K562 (cell line): ENCODE results near the gene SERPINB5. TPM values are rescaled to one million over a fixed set of nuclear protein-coding genes. Genes with fewer than 3 reads are reported as not detected.
A peak's percentile ranks its signal among the peaks of the same experiment; 100 is the strongest.

ENCODE experiments used
- ATAC-seq: fragments of 200-7000 bp; cut with Tn5 transposase; 3 replicates; pipeline ENCODE4 v1.9.1; 2020; ENCODE audit warnings: moderate library complexity
- BruUV-seq: library from RNA; stranded (reverse); fragments of 400-500 nt; replicated peaks from 2 replicates; lab custom pipeline; 2021; lab: Mats Ljungman, UMichigan
- CTCF ChIA-PET: fragments of 300-600 bp; formaldehyde crosslinking; extraction: SDS; loops from one replicate; lab custom pipeline; 2021; ENCODE audit warnings: low intra/inter-chr PET ratio; lab: Yijun Ruan, JAX
- POLR2A ChIA-PET: fragments of 300-600, 350-650 bp; sonication (Branson Sonifier 250); formaldehyde crosslinking; extraction: SDS; loops from one replicate; lab custom pipeline; 2021; ENCODE audit warnings: antibody characterized with exemption, inconsistent platforms; lab: Yijun Ruan, JAX
- DNase-seq, 4 experiments: peaks; one replicate each; pipeline versions ENCODE4 v3.0.0 to v3.0.0-alpha.2; 2011 to 2018; ENCODE audit warnings: low spot score in 3 of 4, mixed read lengths in 3 of 4; ENCODE audit errors: extremely low read depth in 1 of 4
- FAIRE-seq: peaks from 2 replicates; lab custom pipeline; 2011; peaks lifted over from hg19 to GRCh38; lab: Jason Lieb, UNC
- H2AFZ ChIP-seq: 2 replicates; pipeline ENCODE4 v1.6.0; 2011; ENCODE audit warnings: low read depth, low read length, control low read depth, inconsistent platforms
- H3K27ac ChIP-seq: fragments of 200-600 bp; 3 replicates; pipeline ENCODE4 v1.8.0; 2011; ENCODE audit warnings: low read depth, mild to moderate bottlenecking, control low read depth, inconsistent platforms, low read length, moderate library complexity, mixed read lengths; ENCODE audit errors: extremely low read depth
- H3K27me3 ChIP-seq, 2 experiments: fragments of 300-600 bp in 1 of 2; 2 replicates in 1 of 2; 3 replicates in 1 of 2; pipeline versions ENCODE4 v1.6.0 to v1.8.0; 2011; ENCODE audit warnings: inconsistent platforms in 2 of 2, low read length in 2 of 2, mild to moderate bottlenecking in 1 of 2, mixed read lengths in 1 of 2, moderate library complexity in 1 of 2; ENCODE audit not compliant: control insufficient read depth in 2 of 2, insufficient read depth in 2 of 2
- H3K36me3 ChIP-seq: fragments of 300-600 bp; 3 replicates; pipeline ENCODE4 v1.8.0; 2011; ENCODE audit warnings: mild to moderate bottlenecking, low read length, inconsistent platforms; ENCODE audit not compliant: control insufficient read depth, insufficient read depth
- H3K4me1 ChIP-seq, 2 experiments: fragments of 200-600 bp in 1 of 2; replicated peaks in 1 of 2; 2 replicates in 1 of 2; 3 replicates in 1 of 2; pipeline versions ENCODE4 v1.5.1 to v1.8.0; 2011; ENCODE audit warnings: inconsistent platforms in 2 of 2, low read length in 2 of 2, mild to moderate bottlenecking in 1 of 2, mixed read lengths in 1 of 2, moderate library complexity in 1 of 2; ENCODE audit not compliant: control insufficient read depth in 2 of 2, insufficient read depth in 2 of 2
- H3K4me2 ChIP-seq: 2 replicates; pipeline ENCODE4 v1.6.1; 2011; ENCODE audit warnings: low read length, control low read depth, inconsistent platforms, mixed read lengths; ENCODE audit not compliant: insufficient read depth
- H3K4me3 ChIP-seq: fragments of 200-600 bp; sonication (generic), shearing (Covaris generic); 2 replicates; pipeline ENCODE4 v1.5.1; 2016; ENCODE audit warnings: control low read depth, inconsistent platforms
- H3K79me2 ChIP-seq: fragments of 200-600 bp; 3 replicates; pipeline ENCODE4 v1.8.0; 2011; ENCODE audit warnings: low read length, inconsistent platforms; ENCODE audit not compliant: control insufficient read depth, insufficient read depth
- H3K9ac ChIP-seq, 2 experiments: 2 replicates each; pipeline versions ENCODE4 v1.6.0 to v1.6.1; 2011; ENCODE audit warnings: low read depth in 2 of 2, low read length in 2 of 2, control low read depth in 1 of 2, inconsistent platforms in 1 of 2, mild to moderate bottlenecking in 1 of 2, mixed read lengths in 1 of 2; ENCODE audit not compliant: insufficient read depth in 1 of 2
- H3K9me1 ChIP-seq: one replicate; pipeline ENCODE4 v1.6.0; 2011; ENCODE audit warnings: inconsistent platforms, mild to moderate bottlenecking, low read length, moderate library complexity; ENCODE audit not compliant: control insufficient read depth, insufficient read depth
- H3K9me3 ChIP-seq: replicated peaks from 2 replicates; pipeline ENCODE4 v1.5.1; 2011; ENCODE audit warnings: low read depth, low read length, inconsistent platforms; ENCODE audit not compliant: control insufficient read depth, insufficient read depth
- H4K20me1 ChIP-seq: replicated peaks from 2 replicates; pipeline ENCODE4 v1.6.1; 2011; ENCODE audit warnings: low read length, inconsistent platforms, mixed read lengths; ENCODE audit not compliant: control insufficient read depth, insufficient read depth
- CBX3 ChIP-seq, 2 experiments: IDR thresholded peaks; 1 replicate in 1 of 2; 2 replicates in 1 of 2; pipeline ENCODE4 v1.6.1; 2012; ENCODE audit warnings: inconsistent platforms in 2 of 2, low read length in 2 of 2, borderline replicate concordance in 1 of 2, control low read depth in 1 of 2
- CREM ChIP-seq: IDR thresholded peaks from 2 replicates; pipeline ENCODE4 v1.6.1; 2014; ENCODE audit warnings: antibody characterized with exemption, low read depth
- ELF1 ChIP-seq: fragments of 200-800 bp; sonication (Bioruptor generic); IDR thresholded peaks from 2 replicates; pipeline ENCODE4 v1.6.1; 2016; ENCODE audit warnings: missing genetic modification characterization, missing compliant biosample characterization
- MAFK ChIP-seq: IDR thresholded peaks from 2 replicates; pipeline ENCODE4 v1.6.1; 2011; ENCODE audit warnings: low read length, improper control_type of control experiment
- POLR2AphosphoS5 ChIP-seq: IDR thresholded peaks from 2 replicates; pipeline ENCODE4 v1.6.1; 2011; ENCODE audit warnings: mild to moderate bottlenecking, low read depth, low read length, moderate library complexity; ENCODE audit not compliant: control insufficient read depth, insufficient read depth
- SP2 ChIP-seq: IDR thresholded peaks from 2 replicates; pipeline ENCODE4 v1.6.1; 2011; ENCODE audit warnings: mild to moderate bottlenecking, low read depth, low read length, moderate library complexity; ENCODE audit not compliant: poor library complexity, severe bottlenecking; ENCODE audit errors: extremely low read depth
- ZNF121 ChIP-seq: sonication (generic); formaldehyde crosslinking; conservative IDR thresholded peaks from 2 replicates; pipeline ENCODE4 v1.8.0; 2022; ENCODE audit warnings: missing genetic modification reagents
- WGBS: fragments of 100-300 bp; shearing (Covaris generic); methylation state at CpG from one replicate; pipeline ENCODE4 v1.1.6; 2016; ENCODE audit warnings: low coverage, mixed read lengths; ENCODE audit not compliant: insufficient coverage; ENCODE audit errors: missing lambda C conversion rate; 5-methylcytosine and 5-hydroxymethylcytosine counted together
- in situ Hi-C: fragments of 300-500 bp; cut with MboI; formaldehyde crosslinking; loops from 4 replicates; pipeline ENCODE4 v1.15.0; 2018; ENCODE audit warnings: inconsistent platforms, mixed read lengths
- intact Hi-C: fragments of 100-400 bp; cut with micrococcal nuclease; formaldehyde crosslinking; loops from 2 replicates; pipeline ENCODE4 v1.14.2; 2022
- polyA plus RNA-seq, 8 experiments: library from polyadenylated mRNA; depleted of rRNA in 4 of 8; stranded (reverse) in 5 of 8; unstranded in 3 of 8; fragments of >200 nt; fragmentation: Nextera tagmentation in 2 of 8; fragmentation: Illumina TruSeq in 1 of 8; extraction: Ambion mirVana in 2 of 8; extraction: Trizol in 1 of 8; gene quantifications; 2 replicates each; pipeline versions ENCODE4 v1.2.1 to v1.2.3, GENCODE V29; 2011 to 2014; ENCODE audit warnings: inconsistent platforms in 1 of 8, missing spikeins in 1 of 8
- total RNA-seq, 7 experiments: library from RNA; depleted of rRNA in 6 of 7; stranded (reverse); fragments of >200 nt in 6 of 7; fragmentation: Illumina TruSeq in 2 of 7; extraction: Trizol in 2 of 7; gene quantifications; 2 replicates each; pipeline versions ENCODE4 v1.2.1 to v1.2.3, GENCODE V29; 2011 to 2021; ENCODE audit warnings: low replicate concordance in 1 of 7
- TF ChIP-seq, protein P1 (sequence below): fragments of 250-450 bp; sonication (Bioruptor Pico); IDR thresholded peaks from 2 replicates; pipeline ENCODE4 v1.5.0; 2022; ENCODE audit warnings: mild to moderate bottlenecking
- TF ChIP-seq, protein P2 (sequence below), 2 experiments: fragments of 450-650 bp in 1 of 2; sonication (generic) in 1 of 2; formaldehyde crosslinking in 1 of 2; IDR thresholded peaks; 2 replicates each; pipeline versions ENCODE4 v1.7.1 to v1.9.0; 2016 to 2022; ENCODE audit warnings: inconsistent platforms in 1 of 2, mild to moderate bottlenecking in 1 of 2, missing genetic modification reagents in 1 of 2

The SERPINB5 gene
- total and polyA plus RNA-seq, 9 of the 15 experiments (the other 6 are each of a cell fraction or from before 2014, with no cell fraction given): 0.05 to 1.4 (median 0.49) TPM; not detected in 1

DNA sequence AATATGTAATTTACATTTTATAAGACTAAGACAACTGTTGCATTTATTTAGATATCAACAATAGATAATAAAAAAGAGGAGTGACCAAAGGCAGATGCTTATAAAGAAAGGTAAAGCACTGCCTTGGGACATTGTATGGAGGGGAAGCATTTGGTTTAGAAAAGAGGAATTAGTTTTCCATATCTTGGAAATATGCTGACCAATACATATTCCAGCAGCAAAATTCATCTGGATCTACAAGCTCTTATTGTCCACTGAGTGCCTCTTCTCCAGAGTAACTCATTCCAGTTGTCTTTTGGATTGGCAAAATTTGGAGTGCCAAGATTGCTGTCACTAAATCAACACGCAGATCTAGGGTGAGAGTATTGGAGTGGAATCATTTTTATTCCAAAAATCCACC lies 45.6 kb upstream of the SERPINB5 start (continued):
- TF ChIP-seq, protein P1, sequence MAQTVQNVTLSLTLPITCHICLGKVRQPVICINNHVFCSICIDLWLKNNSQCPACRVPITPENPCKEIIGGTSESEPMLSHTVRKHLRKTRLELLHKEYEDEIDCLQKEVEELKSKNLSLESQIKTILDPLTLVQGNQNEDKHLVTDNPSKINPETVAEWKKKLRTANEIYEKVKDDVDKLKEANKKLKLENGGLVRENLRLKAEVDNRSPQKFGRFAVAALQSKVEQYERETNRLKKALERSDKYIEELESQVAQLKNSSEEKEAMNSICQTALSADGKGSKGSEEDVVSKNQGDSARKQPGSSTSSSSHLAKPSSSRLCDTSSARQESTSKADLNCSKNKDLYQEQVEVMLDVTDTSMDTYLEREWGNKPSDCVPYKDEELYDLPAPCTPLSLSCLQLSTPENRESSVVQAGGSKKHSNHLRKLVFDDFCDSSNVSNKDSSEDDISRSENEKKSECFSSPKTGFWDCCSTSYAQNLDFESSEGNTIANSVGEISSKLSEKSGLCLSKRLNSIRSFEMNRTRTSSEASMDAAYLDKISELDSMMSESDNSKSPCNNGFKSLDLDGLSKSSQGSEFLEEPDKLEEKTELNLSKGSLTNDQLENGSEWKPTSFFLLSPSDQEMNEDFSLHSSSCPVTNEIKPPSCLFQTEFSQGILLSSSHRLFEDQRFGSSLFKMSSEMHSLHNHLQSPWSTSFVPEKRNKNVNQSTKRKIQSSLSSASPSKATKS (CRISPR knock-in tag): no peak
- TF ChIP-seq SP2 (no peak), ELF1 (tag) (no peak), MAFK (peak; percentile 40; the same call in 1 of the 2 replicates), ZNF121 (CRISPR knock-in tag) (no peak), POLR2AphosphoS5 (no peak), CBX3 (IDR thresholded peaks at IDR 0.05; ENCODE audit: borderline replicate concordance in 1 of 2, low read length in 2 of 2) (no peak)

DNA sequence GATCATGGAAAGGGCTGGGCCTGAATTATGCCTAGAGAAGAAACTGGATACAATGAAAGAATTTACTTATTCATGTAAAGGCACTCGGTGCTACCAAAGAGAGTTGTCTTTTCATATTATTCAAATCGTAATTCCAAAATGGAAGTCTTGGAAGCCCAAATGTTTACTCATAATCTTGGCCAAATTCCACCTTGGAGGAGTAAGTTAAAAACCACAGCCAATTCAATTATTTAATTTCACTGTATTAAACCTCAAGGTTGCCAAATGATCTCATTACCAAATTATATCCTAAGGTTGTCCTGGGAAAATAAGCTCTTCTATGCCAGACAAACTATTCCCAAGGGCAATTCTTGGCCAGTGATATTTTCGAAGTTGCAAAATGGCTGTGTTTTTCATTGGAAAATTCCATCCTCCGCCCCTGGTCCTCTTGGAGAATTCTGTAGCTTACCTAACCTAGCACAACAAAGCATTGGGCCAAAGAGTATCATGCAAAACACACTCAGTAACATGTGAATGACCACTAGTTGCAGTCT lies 43.4 kb upstream of the SERPINB5 start:
- ATAC-seq (no peak), FAIRE-seq (no peak), DNase-seq (no peak)
- Histone ChIP-seq H3K27me3 (peaks cover 5 to 6% of the 10 kb centered on the region in 2 experiments; a peak in 3 of 5 replicates), H3K4me2 (no peak overlapping the region), H3K27ac (no peak overlapping the region), H3K79me2 (no peaks in the 10 kb centered on the region), H3K9me3 (no peaks in the 10 kb centered on the region), H3K4me1 (no peaks in the 10 kb centered on the region), H3K36me3 (no peaks in the 10 kb centered on the region), H3K9me1 (no peaks in the 10 kb centered on the region), H3K9ac (no peak overlapping the region), H3K4me3 (no peak overlapping the region), H2AFZ (no peak overlapping the region), H4K20me1 (no peaks in the 10 kb centered on the region)
- ChIA-PET CTCF (no interaction called here), POLR2A (no interaction called here)
- WGBS: 4% methylated on average over 4 of the region's 4 CpGs
- intact Hi-C loops (no loop called here), in situ Hi-C loops (loop anchor here (10.0 kb wide), 3 partner anchors 89 to 419 kb away; no protein-coding TSS in a partner anchor)
- no TSS peak for BruUV-seq
- TF ChIP-seq CREM: no peak
- TF ChIP-seq, protein P2, sequence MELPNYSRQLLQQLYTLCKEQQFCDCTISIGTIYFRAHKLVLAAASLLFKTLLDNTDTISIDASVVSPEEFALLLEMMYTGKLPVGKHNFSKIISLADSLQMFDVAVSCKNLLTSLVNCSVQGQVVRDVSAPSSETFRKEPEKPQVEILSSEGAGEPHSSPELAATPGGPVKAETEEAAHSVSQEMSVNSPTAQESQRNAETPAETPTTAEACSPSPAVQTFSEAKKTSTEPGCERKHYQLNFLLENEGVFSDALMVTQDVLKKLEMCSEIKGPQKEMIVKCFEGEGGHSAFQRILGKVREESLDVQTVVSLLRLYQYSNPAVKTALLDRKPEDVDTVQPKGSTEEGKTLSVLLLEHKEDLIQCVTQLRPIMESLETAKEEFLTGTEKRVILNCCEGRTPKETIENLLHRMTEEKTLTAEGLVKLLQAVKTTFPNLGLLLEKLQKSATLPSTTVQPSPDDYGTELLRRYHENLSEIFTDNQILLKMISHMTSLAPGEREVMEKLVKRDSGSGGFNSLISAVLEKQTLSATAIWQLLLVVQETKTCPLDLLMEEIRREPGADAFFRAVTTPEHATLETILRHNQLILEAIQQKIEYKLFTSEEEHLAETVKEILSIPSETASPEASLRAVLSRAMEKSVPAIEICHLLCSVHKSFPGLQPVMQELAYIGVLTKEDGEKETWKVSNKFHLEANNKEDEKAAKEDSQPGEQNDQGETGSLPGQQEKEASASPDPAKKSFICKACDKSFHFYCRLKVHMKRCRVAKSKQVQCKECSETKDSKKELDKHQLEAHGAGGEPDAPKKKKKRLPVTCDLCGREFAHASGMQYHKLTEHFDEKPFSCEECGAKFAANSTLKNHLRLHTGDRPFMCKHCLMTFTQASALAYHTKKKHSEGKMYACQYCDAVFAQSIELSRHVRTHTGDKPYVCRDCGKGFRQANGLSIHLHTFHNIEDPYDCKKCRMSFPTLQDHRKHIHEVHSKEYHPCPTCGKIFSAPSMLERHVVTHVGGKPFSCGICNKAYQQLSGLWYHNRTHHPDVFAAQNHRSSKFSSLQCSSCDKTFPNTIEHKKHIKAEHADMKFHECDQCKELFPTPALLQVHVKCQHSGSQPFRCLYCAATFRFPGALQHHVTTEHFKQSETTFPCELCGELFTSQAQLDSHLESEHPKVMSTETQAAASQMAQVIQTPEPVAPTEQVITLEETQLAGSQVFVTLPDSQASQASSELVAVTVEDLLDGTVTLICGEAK (IDR thresholded peaks at IDR 0.05): no peak
- TF ChIP-seq, protein P2 (CRISPR knock-in tag; IDR thresholded peaks at IDR 0.05): no peak
